ENCODE measurements around the gene AKAP6.

AKAP6 gene

GRCh38 chr14:32710231-32710671 lies 381.2 kb downstream of the AKAP6 start:
- no peaks in the 10 kb centered on the region for H4K20me1 ChIP-seq (ENCODE audit: insufficient read depth)
- H3K27me3 ChIP-seq (ENCODE audit: insufficient read depth, low read depth): no peaks in the 10 kb centered on the region
- no peak for TF ChIP-seq CTCF (conservative IDR thresholded peaks at IDR 0.05; ENCODE audit: low read depth, low read length)
- peak overlapping the region; percentile 7; the same call in 1 of the 2 replicates for H3K4me2 ChIP-seq
- H3K36me3 ChIP-seq (ENCODE audit: insufficient read depth): no peaks in the 10 kb centered on the region
- H3K27ac ChIP-seq: peak overlapping the region; percentile 26; the same call in 1 of the 2 replicates
- H3K4me3 ChIP-seq (IDR thresholded peaks at IDR 0.05; ENCODE audit: insufficient read depth, low read depth, low read length): no peak overlapping the region
- no peaks in the 10 kb centered on the region for H3K79me2 ChIP-seq (ENCODE audit: insufficient read depth, low read depth)
- no peak overlapping the region for H3K9ac ChIP-seq
- H2AFZ ChIP-seq (ENCODE audit: low read depth): peak overlapping the region; percentile 40; the same call in 1 of the 2 replicates
- H3K4me1 ChIP-seq (ENCODE audit: low read depth, poor library complexity, severe bottlenecking): peaks cover 59% of the 10 kb centered on the region

GRCh38 chr14:32710731-32711680 lies 381.9 kb downstream of the AKAP6 start:
- Histone ChIP-seq H3K27ac (peak overlapping the region; percentile 26; the same call in 1 of the 2 replicates), H3K4me2 (peak overlapping the region; percentile 7; the same call in 1 of the 2 replicates), H3K79me2 (ENCODE audit: insufficient read depth, low read depth) (no peaks in the 10 kb centered on the region), H3K27me3 (ENCODE audit: insufficient read depth, low read depth) (no peaks in the 10 kb centered on the region), H2AFZ (ENCODE audit: low read depth) (peak overlapping the region; percentile 40; the same call in 1 of the 2 replicates), H3K4me3 (IDR thresholded peaks at IDR 0.05; ENCODE audit: insufficient read depth, low read depth, low read length) (no peak overlapping the region), H3K4me1 (ENCODE audit: low read depth, poor library complexity, severe bottlenecking) (peaks cover 54% of the 10 kb centered on the region), H3K9ac (no peak overlapping the region), H4K20me1 (ENCODE audit: insufficient read depth) (no peaks in the 10 kb centered on the region), H3K36me3 (ENCODE audit: insufficient read depth) (no peaks in the 10 kb centered on the region)
- peak; percentile 73 for TF ChIP-seq CTCF (conservative IDR thresholded peaks at IDR 0.05; ENCODE audit: low read depth, low read length)

- no peaks in the 10 kb centered on the region for H4K20me1 ChIP-seq (ENCODE audit: insufficient read depth)
- no peak overlapping the region for H3K4me3 ChIP-seq (IDR thresholded peaks at IDR 0.05; ENCODE audit: insufficient read depth, low read depth, low read length)
- no peak overlapping the region for H3K9ac ChIP-seq
- no peaks in the 10 kb centered on the region for H3K27me3 ChIP-seq (ENCODE audit: insufficient read depth, low read depth)
- no peaks in the 10 kb centered on the region for H3K36me3 ChIP-seq (ENCODE audit: insufficient read depth)
- H2AFZ ChIP-seq (ENCODE audit: low read depth): no peak overlapping the region
- H3K79me2 ChIP-seq (ENCODE audit: insufficient read depth, low read depth): no peaks in the 10 kb centered on the region
- no peak for TF ChIP-seq CTCF (conservative IDR thresholded peaks at IDR 0.05; ENCODE audit: low read depth, low read length)
- H3K4me2 ChIP-seq: no peak overlapping the region
- H3K4me1 ChIP-seq (ENCODE audit: low read depth, poor library complexity, severe bottlenecking): peaks cover 27% of the 10 kb centered on the region
- no peak overlapping the region for H3K27ac ChIP-seq
These were observed 384.8 kb downstream of the AKAP6 start for GRCh38 chr14:32713856-32714255.

- Histone ChIP-seq H3K36me3 (ENCODE audit: insufficient read depth) (no peaks in the 10 kb centered on the region), H3K4me3 (IDR thresholded peaks at IDR 0.05; ENCODE audit: insufficient read depth, low read depth, low read length) (no peak overlapping the region), H4K20me1 (ENCODE audit: insufficient read depth) (no peaks in the 10 kb centered on the region), H3K79me2 (ENCODE audit: insufficient read depth, low read depth) (no peaks in the 10 kb centered on the region), H3K9ac (no peak overlapping the region), H3K4me1 (ENCODE audit: low read depth, poor library complexity, severe bottlenecking) (no peaks in the 10 kb centered on the region), H3K27me3 (ENCODE audit: insufficient read depth, low read depth) (no peaks in the 10 kb centered on the region), H3K4me2 (no peak overlapping the region), H2AFZ (ENCODE audit: low read depth) (no peak overlapping the region), H3K27ac (no peak overlapping the region)
- TF ChIP-seq CTCF (conservative IDR thresholded peaks at IDR 0.05; ENCODE audit: low read depth, low read length): no peak
These were observed 390.5 kb downstream of the AKAP6 start for GRCh38 chr14:32719601-32720000.

Measured in KMS-11 (cell line).